ENCODE measurements around the gene DNAH17.

Gene DNAH17

DNA sequence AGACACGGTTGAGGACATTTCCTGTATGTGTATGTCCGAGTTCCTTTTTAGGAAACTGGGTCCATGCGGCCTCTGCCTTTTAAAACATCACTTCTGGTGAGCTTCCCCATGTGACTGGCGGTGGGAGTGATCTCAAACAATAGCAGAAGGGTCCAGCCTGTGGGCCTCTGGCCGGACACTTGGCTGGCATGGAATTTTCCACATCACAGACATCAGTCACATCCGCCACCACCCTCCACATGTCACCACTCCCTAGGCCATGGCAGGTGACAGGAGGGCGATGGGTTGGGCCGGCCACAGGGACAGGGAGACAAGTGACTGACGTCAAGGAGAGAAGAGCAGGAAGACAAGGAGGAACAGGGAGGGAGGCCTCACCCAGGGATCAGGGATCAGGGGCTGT lies 83.7 kb downstream of the DNAH17 start:
- no peaks in the 10 kb centered on the region for H3K27me3 ChIP-seq (ENCODE audit: control insufficient read depth in 1 of 2, insufficient read depth in 2 of 2, low read length in 2 of 2)
- H3K4me3 ChIP-seq (ENCODE audit: low read length in 2 of 2) = no peak overlapping the region
- H3K4me1 ChIP-seq (ENCODE audit: control insufficient read depth, insufficient read depth, low read length) = peaks cover 7% of the 10 kb centered on the region
- H3K27ac ChIP-seq (ENCODE audit: low read length) = no peak overlapping the region
- H3K9ac ChIP-seq (ENCODE audit: low read length in 2 of 2) = no peak overlapping the region
- H3K9me3 ChIP-seq (ENCODE audit: control insufficient read depth in 2 of 2, low read length in 2 of 2) = no peaks in the 10 kb centered on the region
- H3K36me3 ChIP-seq (ENCODE audit: control insufficient read depth in 2 of 2, insufficient read depth in 2 of 2, low read length in 2 of 2) = no peaks in the 10 kb centered on the region

DNA sequence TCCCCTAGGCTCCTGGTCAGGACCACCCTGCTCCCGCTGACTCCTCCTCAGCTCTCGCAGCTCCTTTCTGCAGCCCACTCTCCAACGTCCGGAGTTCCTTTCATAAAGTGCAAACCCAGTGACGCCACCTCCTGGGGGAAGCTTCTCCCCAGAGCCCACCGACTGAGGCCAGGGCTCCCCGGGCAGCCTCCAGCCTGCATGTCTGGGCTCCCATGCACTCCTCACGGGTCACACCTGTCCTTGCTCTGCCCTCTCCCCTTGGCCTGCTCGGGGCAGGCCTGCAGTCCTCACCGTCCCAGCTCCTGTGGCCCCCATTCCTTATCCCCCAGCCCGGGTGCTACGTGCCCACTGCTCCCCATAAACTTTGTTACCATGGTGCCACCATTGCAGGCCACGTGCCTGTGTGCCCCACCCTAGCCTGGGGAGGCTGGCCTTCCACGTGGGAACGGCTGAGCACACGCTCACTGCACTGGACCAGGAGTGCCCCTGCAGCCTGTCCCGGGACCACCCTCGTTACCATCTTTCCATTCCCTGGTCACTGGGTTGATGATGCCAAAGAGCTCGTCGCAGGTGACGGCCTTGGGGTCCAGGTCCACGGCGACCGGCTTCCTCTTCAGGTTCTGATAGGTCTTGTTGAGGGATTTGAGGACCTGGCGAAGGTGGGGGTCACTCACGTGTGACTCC lies 84.9 kb downstream of the DNAH17 start:
- H3K27ac ChIP-seq (ENCODE audit: low read length) = no peak overlapping the region
- H3K27me3 ChIP-seq (ENCODE audit: control insufficient read depth in 1 of 2, insufficient read depth in 2 of 2, low read length in 2 of 2) = no peaks in the 10 kb centered on the region

DNA sequence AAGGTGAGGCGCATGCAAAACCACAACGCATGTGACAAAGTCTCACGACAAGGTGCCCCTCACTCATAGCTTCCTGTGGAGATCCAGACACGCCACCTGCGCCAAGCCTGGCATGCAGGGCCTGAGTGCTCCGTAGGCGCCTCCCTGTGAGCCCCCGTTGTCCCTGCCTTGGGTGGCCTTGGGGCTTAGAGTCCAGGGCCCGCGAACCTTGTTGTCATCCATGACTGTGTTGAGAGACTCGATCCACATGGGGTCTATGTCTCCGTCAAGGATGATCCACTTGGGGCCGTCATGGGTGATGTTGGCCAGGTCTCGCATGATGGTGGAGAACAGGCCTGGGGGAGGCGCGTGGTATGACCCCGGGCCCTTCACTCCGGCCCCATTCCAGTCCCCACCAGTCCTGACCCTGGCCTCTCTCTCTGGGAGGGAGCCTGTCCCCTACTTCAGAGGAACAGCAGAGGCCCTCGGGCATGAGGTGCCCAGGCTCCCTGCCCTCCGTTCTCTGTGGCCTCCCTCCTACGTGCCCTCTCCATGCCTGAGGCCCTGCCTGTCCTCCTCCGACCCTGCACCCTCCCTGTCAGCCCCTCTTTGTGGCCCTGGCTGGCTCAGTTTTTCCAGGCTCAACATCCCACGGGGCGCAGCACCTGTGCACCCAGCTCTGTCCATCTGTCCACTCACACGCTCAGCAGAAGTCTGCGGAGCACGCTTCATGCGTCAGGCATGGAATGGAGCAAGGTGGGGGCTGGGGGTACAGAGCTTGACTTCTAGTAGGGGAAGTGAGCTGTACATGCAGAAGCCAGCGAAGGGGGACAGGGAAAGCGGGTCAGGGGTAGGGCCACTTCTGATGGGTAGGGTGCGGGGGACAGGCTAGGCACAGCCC lies 85.7 kb downstream of the DNAH17 start:
- no peaks in the 10 kb centered on the region for H3K36me3 ChIP-seq (ENCODE audit: control insufficient read depth in 2 of 2, insufficient read depth in 2 of 2, low read length in 2 of 2)
- H3K9ac ChIP-seq (ENCODE audit: low read length in 2 of 2) = no peak overlapping the region
- no peak overlapping the region for H3K27ac ChIP-seq (ENCODE audit: low read length)
- no peaks in the 10 kb centered on the region for H3K4me1 ChIP-seq (ENCODE audit: control insufficient read depth, insufficient read depth, low read length)
- H3K27me3 ChIP-seq (ENCODE audit: control insufficient read depth in 1 of 2, insufficient read depth in 2 of 2, low read length in 2 of 2) = no peaks in the 10 kb centered on the region
- H3K9me3 ChIP-seq (ENCODE audit: control insufficient read depth in 2 of 2, low read length in 2 of 2) = no peaks in the 10 kb centered on the region
- no peak overlapping the region for H3K4me3 ChIP-seq (ENCODE audit: low read length in 2 of 2)

More for the DNA sequence above, 84.9 kb downstream of the DNAH17 start:
- H3K4me3 ChIP-seq (ENCODE audit: low read length in 2 of 2) = no peak overlapping the region
- H3K4me1 ChIP-seq (ENCODE audit: control insufficient read depth, insufficient read depth, low read length) = peaks cover 4% of the 10 kb centered on the region
- no peaks in the 10 kb centered on the region for H3K9me3 ChIP-seq (ENCODE audit: control insufficient read depth in 2 of 2, low read length in 2 of 2)
- H3K36me3 ChIP-seq (ENCODE audit: control insufficient read depth in 2 of 2, insufficient read depth in 2 of 2, low read length in 2 of 2) = no peaks in the 10 kb centered on the region
- H3K9ac ChIP-seq (ENCODE audit: low read length in 2 of 2) = no peak overlapping the region

DNA sequence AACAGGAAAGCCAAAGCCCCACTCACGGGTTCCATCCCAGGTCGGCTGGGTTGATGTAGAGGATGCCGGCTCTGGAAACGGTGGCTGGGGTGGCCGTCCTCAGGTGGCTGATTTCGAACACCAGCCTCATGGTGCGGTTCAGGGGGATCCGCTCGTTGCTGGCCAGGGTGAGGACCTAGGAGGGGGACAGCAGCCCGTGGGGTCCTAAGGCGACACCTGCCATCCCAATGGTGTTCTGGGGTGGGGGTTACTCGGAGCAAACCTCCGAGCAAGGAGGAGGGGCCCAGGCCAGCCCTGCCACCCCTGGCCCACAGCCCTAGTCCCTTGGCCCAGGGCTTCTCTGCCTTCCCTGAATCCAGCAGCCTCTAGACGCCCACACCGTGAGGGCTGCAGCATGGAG lies 86.5 kb downstream of the DNAH17 start:
- H3K36me3 ChIP-seq (ENCODE audit: control insufficient read depth in 2 of 2, insufficient read depth in 2 of 2, low read length in 2 of 2) = no peaks in the 10 kb centered on the region
- H3K4me1 ChIP-seq (ENCODE audit: control insufficient read depth, insufficient read depth, low read length) = no peaks in the 10 kb centered on the region
- no peak overlapping the region for H3K9ac ChIP-seq (ENCODE audit: low read length in 2 of 2)
- no peak overlapping the region for H3K27ac ChIP-seq (ENCODE audit: low read length)
- no peaks in the 10 kb centered on the region for H3K9me3 ChIP-seq (ENCODE audit: control insufficient read depth in 2 of 2, low read length in 2 of 2)
- no peak overlapping the region for H3K4me3 ChIP-seq (ENCODE audit: low read length in 2 of 2)
- no peaks in the 10 kb centered on the region for H3K27me3 ChIP-seq (ENCODE audit: control insufficient read depth in 1 of 2, insufficient read depth in 2 of 2, low read length in 2 of 2)

DNA sequence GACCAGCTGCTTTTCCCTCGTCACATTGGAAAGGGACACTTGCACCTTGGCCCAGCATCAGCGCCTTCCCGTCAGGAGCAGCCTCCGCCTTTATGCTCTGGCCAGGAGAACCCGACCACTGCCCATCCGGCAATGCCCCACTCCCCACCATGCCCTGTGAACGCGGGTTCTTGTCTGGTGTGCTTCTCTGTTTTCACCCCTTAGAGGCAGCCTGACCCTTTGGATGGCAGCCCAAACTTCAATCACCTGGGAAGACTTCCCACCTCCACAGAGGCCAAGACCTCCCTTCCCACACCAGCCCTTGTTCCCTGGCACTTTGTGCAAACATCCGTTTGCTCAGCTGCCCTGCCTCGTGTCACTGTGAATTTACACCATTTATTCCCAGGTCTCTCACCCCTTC lies 87.0 kb downstream of the DNAH17 start:
- Histone ChIP-seq H3K9ac (ENCODE audit: low read length in 2 of 2) (no peak overlapping the region), H3K27me3 (ENCODE audit: control insufficient read depth in 1 of 2, insufficient read depth in 2 of 2, low read length in 2 of 2) (no peaks in the 10 kb centered on the region), H3K4me3 (ENCODE audit: low read length in 2 of 2) (no peak overlapping the region), H3K9me3 (ENCODE audit: control insufficient read depth in 2 of 2, low read length in 2 of 2) (no peaks in the 10 kb centered on the region), H3K27ac (ENCODE audit: low read length) (no peak overlapping the region), H3K36me3 (ENCODE audit: control insufficient read depth in 2 of 2, insufficient read depth in 2 of 2, low read length in 2 of 2) (no peaks in the 10 kb centered on the region), H3K4me1 (ENCODE audit: control insufficient read depth, insufficient read depth, low read length) (no peaks in the 10 kb centered on the region)

DNA sequence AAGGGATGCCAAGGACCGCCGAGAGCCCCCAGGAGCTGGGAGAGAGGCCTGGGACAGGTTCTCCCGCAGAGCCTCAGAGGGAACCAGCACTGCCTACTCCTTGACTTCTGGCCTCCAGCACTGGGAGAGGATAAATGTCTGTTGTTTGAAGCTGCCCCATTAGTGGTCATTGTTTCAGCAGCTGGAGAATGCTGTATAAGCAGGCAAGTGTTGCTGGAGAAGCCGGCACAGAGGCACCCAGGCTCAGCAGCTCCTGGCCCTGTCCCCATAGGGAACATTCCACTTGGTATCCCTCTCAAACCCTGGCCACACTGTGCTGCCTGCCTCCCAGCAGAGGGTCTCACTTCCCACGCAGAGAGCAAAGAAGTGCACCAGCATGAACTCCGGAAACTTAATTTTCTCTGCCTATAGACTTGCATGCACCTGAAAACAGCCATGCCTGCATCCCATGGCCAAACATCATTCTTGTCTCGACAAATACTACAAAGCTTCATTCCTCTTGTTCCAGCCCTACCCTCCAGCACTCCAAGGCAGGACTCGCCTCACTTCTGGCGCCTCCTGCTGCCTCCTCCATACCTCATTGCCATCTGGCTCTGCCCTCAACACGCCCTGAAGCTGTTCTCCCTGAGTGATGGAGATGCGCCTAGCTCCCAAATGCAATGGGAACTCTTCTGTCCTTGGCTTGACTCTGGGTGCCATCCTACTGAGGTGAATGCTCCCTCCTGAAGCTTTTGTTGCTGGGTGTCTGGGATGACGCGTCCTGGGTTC lies 88.1 kb downstream of the DNAH17 start:
- H3K4me3 ChIP-seq (ENCODE audit: low read length in 2 of 2) = no peak overlapping the region
- no peak overlapping the region for H3K9ac ChIP-seq (ENCODE audit: low read length in 2 of 2)
- peaks cover 4% of the 10 kb centered on the region for H3K4me1 ChIP-seq (ENCODE audit: control insufficient read depth, insufficient read depth, low read length)
- no peaks in the 10 kb centered on the region for H3K36me3 ChIP-seq (ENCODE audit: control insufficient read depth in 2 of 2, insufficient read depth in 2 of 2, low read length in 2 of 2)
- H3K27me3 ChIP-seq (ENCODE audit: control insufficient read depth in 1 of 2, insufficient read depth in 2 of 2, low read length in 2 of 2) = peaks cover 2 to 5% of the 10 kb centered on the region in 2 donors
- no peak overlapping the region for H3K27ac ChIP-seq (ENCODE audit: low read length)
- H3K9me3 ChIP-seq (ENCODE audit: control insufficient read depth in 2 of 2, low read length in 2 of 2) = no peaks in the 10 kb centered on the region

DNA sequence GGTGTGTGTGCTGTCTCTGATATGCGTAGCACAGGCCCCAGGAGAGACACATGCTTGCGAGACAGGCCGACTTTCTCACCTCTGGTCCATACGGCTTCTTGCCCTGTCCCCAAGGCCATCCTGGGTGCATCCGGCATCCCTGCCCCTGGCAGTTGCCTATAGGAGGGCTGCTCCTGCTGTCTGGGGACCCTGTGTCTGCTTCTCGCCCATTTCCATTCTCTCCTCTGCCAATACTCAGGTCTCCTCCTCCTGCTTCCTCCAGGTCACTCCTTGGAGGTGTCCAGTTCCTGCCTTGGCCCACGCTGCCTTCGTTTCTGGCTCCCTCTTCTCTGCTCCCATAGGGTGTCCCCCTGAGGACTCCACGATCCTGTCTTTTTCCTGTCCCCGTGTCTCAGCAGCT lies 89.0 kb downstream of the DNAH17 start:
- H3K4me1 ChIP-seq (ENCODE audit: control insufficient read depth, insufficient read depth, low read length) = peaks cover 4% of the 10 kb centered on the region
- H3K27me3 ChIP-seq (ENCODE audit: control insufficient read depth in 1 of 2, insufficient read depth in 2 of 2, low read length in 2 of 2) = peaks cover 2 to 6% of the 10 kb centered on the region in 2 donors
- no peak overlapping the region for H3K9ac ChIP-seq (ENCODE audit: low read length in 2 of 2)
- no peaks in the 10 kb centered on the region for H3K9me3 ChIP-seq (ENCODE audit: control insufficient read depth in 2 of 2, low read length in 2 of 2)
- no peak overlapping the region for H3K27ac ChIP-seq (ENCODE audit: low read length)
- no peaks in the 10 kb centered on the region for H3K36me3 ChIP-seq (ENCODE audit: control insufficient read depth in 2 of 2, insufficient read depth in 2 of 2, low read length in 2 of 2)
- H3K4me3 ChIP-seq (ENCODE audit: low read length in 2 of 2) = no peak overlapping the region

DNA sequence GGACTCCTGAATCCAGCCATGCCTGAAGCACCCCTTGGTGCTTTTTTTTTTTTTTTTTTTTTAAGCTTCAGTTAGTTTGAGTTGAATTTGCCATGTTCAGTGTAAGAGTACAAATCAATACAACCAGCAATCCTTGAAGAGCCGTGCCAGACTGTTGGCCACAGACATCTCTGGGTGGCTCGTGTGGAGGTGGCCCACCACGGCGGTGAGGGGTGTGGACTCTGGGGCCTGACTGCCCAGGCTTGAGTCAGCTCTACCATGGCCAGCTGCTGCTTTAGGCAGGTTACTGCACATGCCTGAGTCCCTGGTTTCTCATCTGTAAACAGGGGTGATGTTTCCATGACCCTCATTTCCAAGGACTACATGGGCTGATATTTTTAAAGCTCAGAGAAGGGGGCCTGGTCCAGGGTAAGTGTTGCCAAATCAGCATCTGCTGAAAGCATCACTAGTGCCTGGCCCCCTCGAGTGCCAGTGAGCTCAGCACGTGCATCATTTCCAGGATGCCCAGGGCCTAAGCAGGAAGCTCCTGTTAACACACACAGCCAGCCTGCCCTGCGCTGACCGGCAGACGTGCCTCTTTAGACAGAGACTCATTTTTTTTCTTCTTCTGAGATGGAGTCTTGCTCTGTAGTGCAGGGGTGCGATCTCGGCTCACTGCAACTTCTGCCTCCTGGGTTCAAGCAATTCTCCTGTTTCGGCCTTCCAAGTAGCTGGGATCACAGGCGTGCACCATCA lies 90.1 kb downstream of the DNAH17 start:
- H3K4me1 ChIP-seq (ENCODE audit: control insufficient read depth, insufficient read depth, low read length) = peaks cover 4% of the 10 kb centered on the region
- H3K9me3 ChIP-seq (ENCODE audit: control insufficient read depth in 2 of 2, low read length in 2 of 2) = no peaks in the 10 kb centered on the region
- H3K27me3 ChIP-seq (ENCODE audit: control insufficient read depth in 1 of 2, insufficient read depth in 2 of 2, low read length in 2 of 2) = peaks cover 5 to 6% of the 10 kb centered on the region in 2 donors
- H3K36me3 ChIP-seq (ENCODE audit: control insufficient read depth in 2 of 2, insufficient read depth in 2 of 2, low read length in 2 of 2) = no peaks in the 10 kb centered on the region
- H3K27ac ChIP-seq (ENCODE audit: low read length) = no peak overlapping the region
- no peak overlapping the region for H3K9ac ChIP-seq (ENCODE audit: low read length in 2 of 2)
- H3K4me3 ChIP-seq (ENCODE audit: low read length in 2 of 2) = no peak overlapping the region

DNA sequence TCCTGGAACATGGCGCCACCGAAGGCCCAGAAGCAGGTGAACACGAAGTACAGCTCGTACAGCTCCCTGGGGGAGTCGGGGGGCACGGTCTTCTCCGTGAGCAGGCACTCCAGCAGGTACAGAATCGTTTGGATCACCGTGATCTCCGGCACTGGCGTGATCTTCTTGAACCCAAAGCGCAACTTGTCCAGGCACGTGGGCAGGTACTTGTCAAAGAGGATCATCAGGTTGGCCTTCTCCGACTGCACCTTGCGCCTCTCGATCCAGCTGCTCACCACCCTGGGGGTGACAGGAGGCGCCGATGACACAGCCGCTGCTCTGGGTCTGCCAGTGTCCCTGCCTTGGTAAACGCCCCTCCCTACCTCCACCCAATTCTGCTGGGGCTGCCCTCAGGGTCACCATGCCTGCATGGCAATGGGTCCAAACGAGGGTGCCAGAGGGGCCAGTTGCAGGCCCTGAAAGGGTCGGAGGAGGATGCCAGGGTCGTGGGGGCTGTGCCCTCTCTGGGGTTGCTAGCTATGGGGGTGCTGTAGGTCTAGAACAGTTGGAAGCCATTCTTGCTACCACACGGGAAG lies 90.9 kb downstream of the DNAH17 start:
- Histone ChIP-seq H3K27me3 (ENCODE audit: control insufficient read depth in 1 of 2, insufficient read depth in 2 of 2, low read length in 2 of 2) (peaks cover 5 to 6% of the 10 kb centered on the region in 2 donors), H3K4me3 (ENCODE audit: low read length in 2 of 2) (no peak overlapping the region), H3K27ac (ENCODE audit: low read length) (no peak overlapping the region), H3K9ac (ENCODE audit: low read length in 2 of 2) (no peak overlapping the region), H3K4me1 (ENCODE audit: control insufficient read depth, insufficient read depth, low read length) (peaks cover 4% of the 10 kb centered on the region), H3K9me3 (ENCODE audit: control insufficient read depth in 2 of 2, low read length in 2 of 2) (no peaks in the 10 kb centered on the region), H3K36me3 (ENCODE audit: control insufficient read depth in 2 of 2, insufficient read depth in 2 of 2, low read length in 2 of 2) (no peaks in the 10 kb centered on the region)

Measured in stomach smooth muscle (tissue), 2 donors.